GM19467 (cell line): ENCODE measurements around the gene BPIFB2.

Source experiments
- ATAC-seq: cut with Tn5 transposase; IDR thresholded peaks from one replicate; pipeline ENCODE4 v1.9.1; 2021; ENCODE audit warnings: mild to moderate bottlenecking, moderate library complexity; ENCODE audit not compliant: unreplicated experiment

Gene BPIFB2

DNA sequence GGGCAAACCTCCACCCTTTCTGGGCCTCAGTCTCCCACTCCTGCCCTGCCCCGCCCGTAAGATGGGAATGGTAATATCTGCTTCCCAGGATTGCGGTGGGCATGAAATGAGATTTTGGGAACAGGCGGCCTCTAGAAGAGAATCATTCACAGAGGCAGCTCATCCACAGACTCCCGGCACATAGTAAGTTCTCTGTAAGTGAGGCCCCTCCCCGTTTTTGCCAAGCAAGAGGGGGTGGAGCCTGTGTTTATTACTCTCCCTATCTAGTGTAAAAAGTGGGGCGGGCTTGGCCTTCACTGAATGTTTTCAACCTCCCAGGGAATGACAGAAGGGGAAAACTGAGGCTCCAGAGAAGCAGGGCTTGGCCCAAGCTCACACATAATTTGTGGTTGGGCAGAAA is 23.3 kb upstream of the BPIFB2 start:
- ATAC-seq, result no peak

- ATAC-seq, result no peak
Measured at GRCh38 chr20:32984631-32985354, 22.7 kb upstream of the BPIFB2 start.

GRCh38 chr20:32985596-32985995 is 21.9 kb upstream of the BPIFB2 start:
- no peak for ATAC-seq

DNA sequence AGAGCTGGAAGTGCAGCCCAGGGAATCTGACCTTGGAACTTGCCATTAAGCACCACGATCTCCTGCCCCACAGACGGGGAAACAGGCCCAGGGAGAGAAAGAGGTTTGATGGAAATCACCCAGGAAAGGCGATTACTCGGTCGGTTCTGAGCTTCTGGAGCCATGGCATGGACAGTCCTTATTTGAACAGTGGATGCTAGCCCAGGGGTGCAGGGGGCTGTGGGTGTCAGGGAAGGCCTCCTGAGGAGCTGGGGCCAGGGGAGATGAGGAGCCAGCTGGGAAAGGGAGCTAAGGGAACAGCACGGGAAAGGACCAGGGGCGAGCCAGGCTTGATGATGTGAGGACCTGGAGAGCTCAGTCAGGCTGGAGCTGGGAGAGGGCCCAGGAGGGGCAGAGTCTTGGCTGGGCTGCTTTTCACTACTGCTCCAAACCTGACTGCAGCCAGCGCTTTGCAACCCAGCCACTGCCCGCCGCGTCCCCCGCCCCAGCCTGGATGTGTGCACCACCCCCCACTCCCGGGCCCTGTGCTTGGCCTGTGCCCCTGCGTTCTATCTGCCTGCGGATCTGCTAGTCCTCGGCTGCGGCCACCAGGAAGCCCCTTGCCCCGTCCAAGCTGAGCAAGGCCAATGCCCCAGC is 21.1 kb upstream of the BPIFB2 start:
- no peak for ATAC-seq

DNA sequence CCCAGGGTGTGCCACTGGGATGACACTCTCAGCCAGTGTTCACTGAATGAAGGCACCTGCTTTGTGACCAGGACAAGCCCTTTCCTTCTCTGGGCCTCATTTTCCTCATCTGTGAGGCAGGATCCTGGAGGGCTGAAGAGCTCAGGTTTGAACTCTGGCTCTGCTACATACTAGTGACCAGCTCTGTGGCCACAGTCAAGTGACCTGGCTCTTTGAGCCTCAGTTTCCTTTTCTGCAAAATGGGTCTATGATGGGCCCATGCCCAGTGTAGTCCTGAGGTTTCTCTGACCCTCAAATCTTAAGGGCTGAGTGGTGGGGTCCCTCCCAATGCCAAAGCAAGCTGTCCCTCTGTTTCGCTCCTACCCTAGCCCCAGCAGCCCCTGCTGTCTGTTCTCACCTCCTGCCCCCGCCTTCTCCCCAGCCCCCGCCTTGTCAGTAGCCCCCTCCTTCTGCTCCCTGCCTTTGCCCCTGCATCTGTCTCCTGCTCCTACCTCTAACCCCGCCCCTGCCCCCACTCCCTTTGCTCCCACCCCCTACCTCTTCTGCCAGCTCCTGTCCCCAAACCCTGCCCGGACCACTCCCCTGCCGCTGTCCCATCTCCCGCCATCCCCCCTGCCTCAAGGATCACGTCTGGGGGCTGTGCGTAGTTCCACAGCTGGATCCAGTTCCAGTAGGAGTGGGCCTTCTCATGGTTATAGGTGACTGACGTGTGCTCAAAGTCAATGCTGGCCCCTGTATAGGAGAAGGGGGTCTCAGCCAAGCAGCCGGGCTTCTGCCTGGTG is 20.3 kb upstream of the BPIFB2 start:
- no peak for ATAC-seq

DNA sequence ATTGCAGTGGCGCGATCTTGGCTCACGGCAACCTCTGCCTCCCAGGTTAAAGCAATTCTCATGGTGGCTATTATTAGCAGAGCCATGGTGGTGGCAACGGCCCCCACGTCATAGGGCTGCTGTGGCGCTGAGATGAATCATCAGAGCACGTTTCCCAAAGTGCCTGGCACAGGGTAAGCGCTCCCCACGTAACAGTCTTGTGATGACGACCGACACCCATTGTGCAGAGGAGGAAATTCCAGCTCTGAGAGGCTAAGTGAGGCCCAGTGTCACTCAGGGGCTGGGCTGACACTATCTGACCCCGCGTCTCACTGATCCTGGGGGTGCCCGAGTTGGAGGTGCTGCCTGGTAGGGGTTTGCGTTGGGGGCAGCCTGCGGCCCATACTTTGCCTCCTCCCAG is 19.5 kb upstream of the BPIFB2 start:
- ATAC-seq, result no peak

DNA sequence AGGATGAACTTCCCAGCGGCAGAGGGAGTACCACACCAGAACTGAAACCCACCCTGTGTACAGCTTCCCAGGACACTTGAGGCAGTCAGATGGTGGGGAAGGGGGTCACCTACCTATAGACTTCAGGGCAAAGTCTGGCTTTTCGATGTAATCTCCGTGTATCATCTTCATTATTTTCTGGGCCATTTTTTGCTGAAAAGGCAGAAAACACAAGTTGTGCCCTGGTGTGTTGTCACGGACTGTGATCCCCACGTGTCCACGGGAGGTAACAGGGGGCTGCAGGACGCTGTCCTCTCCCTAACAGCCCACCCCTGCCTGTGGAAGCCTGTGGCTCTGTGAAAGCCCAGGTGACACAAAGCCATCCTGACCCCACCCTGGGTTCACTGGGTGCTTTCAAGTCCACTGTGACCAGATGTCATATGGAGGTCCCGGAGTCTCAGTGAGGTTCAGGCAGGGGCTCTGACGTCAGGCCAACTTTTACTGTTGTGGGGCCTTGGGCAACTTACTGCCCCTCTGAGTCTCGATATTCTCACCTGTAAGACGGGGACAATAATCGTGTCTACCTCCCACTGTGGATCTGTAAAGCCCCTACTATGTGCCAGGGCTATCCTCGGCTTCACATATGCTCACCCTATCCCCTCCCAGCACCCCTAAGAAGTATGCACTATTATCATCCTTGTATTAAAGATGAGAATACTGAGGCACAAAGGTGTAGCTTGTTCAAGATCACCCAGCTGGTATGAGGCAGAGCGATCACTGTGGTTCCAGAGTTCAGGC is 17.8 kb upstream of the BPIFB2 start:
- ATAC-seq, result no peak

GRCh38 chr20:32990426-32990825 is 17.1 kb upstream of the BPIFB2 start:
- no peak for ATAC-seq

DNA sequence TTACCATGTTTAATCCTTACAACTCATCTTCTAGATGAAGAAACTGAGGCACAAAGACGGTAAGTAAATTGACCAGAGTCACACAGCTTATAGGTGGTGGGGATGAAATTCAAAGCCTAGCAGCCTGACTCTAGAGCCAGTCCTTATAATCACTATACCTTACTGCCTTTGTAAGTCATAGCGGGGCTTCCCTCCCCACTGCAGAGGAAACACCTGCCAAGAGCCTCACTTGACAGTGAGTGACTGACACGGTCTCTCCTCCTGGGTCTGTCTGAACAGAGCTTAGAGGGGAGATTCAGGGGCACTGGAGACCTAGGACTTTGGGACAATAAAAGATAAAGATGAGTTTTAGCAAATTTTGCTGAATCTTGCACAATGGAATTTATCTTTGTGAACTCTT is 16.1 kb upstream of the BPIFB2 start:
- no peak for ATAC-seq

GRCh38 chr20:32991792-32992641 is 15.5 kb upstream of the BPIFB2 start:
- no peak for ATAC-seq

DNA sequence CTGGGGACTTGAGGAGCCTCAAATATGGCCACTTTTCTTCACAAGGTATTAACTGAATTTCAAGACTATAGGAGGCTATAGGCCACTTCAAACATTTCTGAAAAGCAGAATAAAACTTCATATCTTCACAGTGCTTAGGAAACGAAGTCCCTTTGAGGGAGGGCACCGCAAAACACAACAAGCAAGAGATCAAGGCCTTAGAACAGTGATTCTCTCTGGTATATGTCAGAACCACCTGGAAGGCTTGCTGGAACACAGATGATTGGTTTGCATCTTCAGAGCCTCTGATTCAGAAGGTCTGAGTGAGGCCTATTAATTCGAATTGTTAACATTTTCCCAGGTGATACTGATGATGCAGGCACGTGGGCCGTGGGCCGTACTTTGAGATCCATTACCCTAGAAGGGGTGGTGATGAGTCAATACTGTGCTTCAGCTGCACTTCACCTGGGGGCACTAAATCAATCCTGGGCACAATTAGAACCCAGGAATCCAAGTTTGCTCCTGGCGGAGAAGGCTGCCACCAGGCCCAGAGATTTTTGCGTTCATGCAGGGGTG is 13.9 kb upstream of the BPIFB2 start:
- no peak for ATAC-seq

GRCh38 chr20:32995802-32996201 is 11.7 kb upstream of the BPIFB2 start:
- ATAC-seq, result no peak

DNA sequence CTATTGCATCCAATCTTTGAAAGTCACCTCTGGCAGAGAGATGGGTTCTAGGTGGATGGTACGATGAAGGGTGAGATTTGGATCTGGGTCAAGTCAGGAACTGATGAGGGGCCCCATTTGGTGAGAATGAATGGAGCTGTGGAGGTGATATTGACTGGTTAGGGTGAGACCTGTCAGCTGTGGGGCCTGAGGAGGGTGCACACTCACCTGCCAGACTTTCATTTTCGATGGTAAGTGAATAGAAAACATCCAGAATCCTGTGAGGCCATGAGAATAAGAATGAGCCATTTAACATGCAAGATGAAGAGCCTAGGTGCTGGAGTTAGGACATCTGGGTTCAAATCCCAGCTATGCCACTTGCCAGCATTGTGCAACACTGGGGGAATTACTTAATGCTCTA is 10.1 kb upstream of the BPIFB2 start:
- ATAC-seq, result no peak

DNA sequence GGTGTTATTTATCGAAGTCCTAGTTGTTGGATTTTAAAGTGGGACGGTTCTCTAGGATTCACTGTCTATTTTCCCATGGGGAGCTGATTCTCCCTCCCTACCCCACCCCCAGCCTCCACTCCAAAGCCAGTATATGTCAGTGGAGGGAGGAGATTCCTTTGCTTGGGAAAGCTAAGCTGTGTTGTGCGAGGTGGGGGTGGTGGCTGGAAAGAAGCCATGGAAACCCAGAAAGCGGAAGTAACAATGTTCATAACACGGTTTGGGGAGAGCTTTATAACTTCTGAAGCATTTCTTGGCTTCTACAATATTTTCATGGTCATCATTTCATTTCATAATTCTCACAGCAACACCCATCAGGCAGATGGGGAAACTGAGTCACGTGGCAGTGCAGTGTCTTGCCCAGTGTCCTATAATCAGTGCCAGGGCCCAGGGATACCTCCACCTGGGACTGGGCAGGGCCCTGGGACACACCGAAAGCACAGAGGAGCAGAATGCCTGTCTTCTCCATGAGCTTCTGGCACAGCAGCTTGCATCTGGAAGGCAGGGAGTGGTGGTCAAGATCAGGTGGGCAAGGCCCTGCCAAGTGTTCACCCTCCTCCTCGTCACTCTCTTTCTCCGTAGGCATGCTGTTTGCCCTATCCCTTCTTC is 7.8 kb upstream of the BPIFB2 start:
- no peak for ATAC-seq

DNA sequence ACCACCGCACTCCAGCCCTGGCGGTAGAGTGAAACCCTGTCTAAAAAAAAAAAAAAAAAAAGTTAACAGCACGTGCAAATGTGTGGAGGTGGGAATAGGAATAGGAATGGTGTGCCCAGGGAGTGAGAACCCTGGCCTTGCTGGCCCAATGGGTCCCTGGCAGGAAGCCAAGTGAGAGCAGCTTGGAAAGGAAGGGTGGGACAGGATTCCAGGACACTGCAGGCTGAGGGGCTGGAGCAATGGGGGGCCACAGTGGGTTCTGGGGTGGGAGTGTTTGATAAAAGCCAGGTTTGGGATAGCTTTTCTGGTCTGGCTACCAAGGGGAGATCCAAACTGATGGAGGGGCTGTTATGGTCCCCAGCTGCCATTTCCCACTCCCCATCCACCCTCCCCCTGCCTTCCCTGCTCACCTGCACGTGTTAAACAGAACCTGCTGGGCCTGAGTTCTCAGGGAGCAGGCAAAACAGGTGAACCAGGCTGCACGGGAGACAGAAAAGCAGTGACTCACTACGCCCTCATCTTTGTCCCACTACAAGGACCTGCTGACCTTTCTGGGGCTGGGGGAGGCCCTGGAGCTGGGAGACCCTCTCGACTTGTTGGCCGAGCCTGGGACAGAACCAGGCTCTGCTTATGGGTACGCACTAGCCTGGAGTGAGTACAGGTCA is 6.6 kb upstream of the BPIFB2 start:
- no peak for ATAC-seq

DNA sequence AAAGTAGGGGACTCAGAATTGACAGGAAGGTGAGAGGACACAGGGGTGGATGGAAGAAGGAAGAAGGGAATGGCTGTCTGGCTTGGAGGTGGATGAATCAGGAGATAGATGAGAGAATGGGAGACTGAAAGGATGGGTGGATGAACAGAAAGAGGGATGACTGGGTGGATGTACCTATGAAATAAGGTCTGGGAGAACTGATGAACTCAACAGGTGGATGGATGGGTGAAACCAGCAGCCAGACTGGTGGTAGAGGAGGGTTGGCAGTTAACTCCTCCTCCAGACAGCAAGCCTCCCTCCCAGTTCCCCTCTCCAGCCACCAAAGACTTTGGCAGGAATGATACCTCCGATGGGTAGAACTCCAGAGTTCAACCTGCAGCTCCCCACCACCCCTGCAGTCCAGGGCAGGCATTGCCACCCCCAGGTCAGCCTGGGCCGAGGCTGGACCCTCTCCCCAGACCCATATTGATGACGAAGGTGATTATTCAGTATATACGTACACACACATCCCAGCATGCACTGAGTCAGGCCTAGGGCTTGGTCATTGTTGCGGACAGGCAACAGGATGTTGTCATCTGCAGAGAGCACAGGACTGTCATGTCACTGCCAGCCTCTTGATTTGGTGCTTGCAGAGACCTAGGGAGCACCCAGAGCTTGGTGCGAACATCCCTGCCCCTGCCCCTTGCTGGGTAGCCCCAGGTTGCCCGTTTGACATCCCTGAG is 5.3 kb upstream of the BPIFB2 start:
- no peak for ATAC-seq

GRCh38 chr20:33004141-33004751 is 3.3 kb upstream of the BPIFB2 start, which contains the start of gene SUN5:
TSS of gene SUN5 (minus strand) at chr20:33004433. CDS start at chr20:33004340, 93 bp downstream.
- ATAC-seq, result no peak

DNA sequence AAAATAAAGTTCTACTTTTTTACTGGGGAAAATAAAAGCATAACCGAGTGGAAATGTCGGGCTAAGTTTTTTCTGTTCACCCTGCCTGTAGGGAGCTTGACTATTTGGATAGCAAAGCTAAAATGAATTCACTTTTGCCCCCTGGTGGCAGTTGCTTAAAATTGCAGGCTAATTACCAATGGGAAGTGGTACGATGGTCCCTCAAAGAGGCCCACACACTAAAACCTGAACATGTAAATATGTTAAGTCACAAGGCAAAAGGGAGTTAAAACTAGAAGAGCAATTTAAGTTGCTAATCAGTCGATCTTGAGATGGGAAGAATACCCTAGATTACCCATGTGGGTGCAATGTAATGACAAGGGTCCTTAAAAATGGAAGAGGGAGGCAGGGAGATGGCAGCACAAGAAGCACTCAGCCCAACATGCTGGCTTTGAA is 2.4 kb upstream of the BPIFB2 start:
- no peak for ATAC-seq
